Activated T-cell treated with anti-CD3 and anti-CD28 coated beads for 24 hours (primary cell): ENCODE measurements around the gene DISC1.
A peak's percentile ranks its signal among the peaks of the same experiment; 100 is the strongest.
"Not testable (repeated sequence)": the region's sequence is repeated elsewhere in the genome, so short reads cannot be mapped to it uniquely, and the experiment has no call there.

Experiments used
- DNase-seq: peaks from one replicate; pipeline ENCODE4 v3.0.0-alpha.2; 2020; ENCODE audit warnings: low read depth

Gene DISC1

DNA sequence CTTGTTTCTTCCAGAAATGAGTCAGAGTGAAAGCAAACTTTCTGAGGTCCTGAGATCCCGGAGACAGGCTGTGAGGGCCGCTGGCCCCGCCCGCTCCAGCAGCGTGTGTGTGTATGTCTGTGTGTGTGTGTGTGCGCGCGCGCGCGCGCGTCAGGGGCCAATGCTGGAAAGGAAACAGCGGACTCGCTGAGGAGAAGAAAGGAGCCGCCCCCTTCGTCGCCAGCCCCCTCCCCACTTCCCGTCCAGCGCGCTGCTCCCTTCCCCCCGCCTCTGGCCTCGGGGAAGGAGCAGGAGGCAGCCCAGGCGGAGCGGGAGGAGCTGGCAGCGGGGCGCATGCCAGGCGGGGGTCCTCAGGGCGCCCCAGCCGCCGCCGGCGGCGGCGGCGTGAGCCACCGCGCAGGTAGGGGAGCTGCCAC, at the start of gene DISC1:
Gene DISC1, plus strand, starts transcription at position 256 of the 416 bp plus-strand sequence. Its CDS starts 78 bp downstream, at position 334.
- peak; percentile 33 for DNase-seq

DNA sequence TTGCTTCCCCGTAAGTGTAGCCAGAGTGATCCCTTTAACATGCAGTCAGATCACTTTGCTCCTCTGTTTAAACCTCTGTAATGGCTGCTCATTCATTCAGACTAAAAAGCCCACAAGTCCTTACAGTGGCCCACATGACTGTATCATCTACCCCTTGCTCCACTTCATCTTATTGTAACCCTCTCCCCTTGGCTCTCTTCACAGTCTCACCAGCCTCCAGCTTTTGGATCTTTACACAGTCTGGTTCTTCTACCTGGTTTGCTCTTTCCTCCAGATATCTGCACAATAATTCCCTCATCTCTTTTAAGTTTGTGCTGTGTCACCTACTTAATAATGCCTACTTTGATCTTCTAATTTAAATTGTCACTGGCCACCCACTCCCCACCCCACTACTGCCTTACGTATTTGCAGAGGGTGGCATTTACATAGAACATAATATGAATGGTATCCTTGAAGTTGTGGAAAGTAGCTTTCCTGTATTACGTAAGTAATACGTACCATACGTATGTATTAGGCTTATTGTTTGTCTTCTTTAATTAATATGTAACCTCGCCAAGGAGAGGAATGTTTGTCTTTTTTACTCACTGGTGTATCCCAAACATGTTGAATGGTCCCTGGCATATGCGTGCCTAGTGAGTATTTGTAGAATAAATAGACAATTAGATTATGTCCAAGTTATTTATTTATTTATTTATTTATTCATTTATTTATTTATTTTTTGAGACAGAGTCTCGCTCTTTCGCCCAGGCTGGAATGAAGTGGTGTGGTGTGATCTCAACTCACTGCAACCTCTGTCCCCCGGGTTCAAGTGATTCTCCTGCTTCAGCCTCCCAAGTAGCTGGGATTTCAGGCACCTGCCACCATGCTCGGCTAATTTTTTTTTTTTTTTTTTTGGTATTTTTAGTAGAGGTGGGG, 49.5 kb upstream of the DISC1 start:
- DNase-seq: no peak

DNA sequence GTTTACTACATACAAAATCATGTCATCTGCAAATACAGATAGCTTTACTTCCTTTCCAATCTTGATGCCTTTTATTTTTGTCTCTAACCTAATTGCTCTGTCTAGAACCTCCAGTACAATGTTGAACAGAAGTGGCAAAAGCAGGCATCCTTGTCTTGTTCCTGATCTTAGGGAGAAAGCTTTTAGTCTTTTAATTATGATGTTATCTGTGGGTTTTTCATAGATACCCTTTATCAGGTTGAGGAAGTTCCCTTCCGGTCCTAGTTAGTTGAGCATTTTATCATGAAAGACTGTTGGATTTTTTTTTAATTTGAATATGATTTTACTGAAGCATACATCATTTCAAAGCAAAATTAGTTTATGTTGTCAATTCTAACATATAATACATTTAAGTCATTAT, 45.7 kb upstream of the DISC1 start:
- DNase-seq: no peak

DNA sequence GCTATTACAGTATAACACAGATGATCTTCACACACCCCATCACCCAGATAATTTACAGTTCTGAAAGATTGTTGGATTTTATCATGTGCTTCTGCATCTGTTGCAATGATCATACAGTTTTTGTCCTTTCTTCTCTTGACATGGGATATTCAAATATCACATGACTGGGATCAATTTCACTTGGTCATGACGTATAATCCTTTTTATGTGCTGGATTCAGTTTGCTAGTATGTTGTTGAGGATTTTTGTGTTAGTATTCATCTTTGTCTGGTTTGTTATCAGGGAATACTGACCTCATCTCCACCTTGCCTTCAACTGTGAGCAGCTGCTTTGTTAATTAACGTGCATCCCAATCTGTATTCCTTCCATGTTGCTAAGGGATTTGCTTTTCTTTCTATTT, 44.7 kb upstream of the DISC1 start:
- DNase-seq: no peak

- no peak for DNase-seq
Observed at GRCh38 chr1:231583376-231583775, 43.2 kb upstream of the DISC1 start.

DNA sequence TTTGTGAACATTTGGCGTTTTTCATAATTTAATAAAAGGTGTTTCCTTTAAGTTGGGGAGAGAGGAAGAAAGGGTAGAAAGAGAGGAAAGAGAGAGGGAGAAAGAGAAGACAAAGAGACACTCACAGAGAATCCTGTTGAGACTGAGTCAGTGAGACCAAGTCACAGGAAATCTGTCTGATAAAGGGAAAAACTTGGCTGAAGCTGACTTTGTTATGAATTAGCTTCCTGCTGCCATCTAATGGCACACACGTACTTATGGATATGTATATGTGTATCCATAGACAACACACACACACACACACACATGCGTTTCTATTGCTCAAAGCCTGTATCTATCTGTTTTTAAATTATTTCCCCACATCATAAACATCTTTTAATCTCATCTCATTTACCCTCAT, 42.5 kb upstream of the DISC1 start:
- DNase-seq: no peak

- no peak for DNase-seq
Observed at GRCh38 chr1:231584921-231585320, 41.7 kb upstream of the DISC1 start.

DNA sequence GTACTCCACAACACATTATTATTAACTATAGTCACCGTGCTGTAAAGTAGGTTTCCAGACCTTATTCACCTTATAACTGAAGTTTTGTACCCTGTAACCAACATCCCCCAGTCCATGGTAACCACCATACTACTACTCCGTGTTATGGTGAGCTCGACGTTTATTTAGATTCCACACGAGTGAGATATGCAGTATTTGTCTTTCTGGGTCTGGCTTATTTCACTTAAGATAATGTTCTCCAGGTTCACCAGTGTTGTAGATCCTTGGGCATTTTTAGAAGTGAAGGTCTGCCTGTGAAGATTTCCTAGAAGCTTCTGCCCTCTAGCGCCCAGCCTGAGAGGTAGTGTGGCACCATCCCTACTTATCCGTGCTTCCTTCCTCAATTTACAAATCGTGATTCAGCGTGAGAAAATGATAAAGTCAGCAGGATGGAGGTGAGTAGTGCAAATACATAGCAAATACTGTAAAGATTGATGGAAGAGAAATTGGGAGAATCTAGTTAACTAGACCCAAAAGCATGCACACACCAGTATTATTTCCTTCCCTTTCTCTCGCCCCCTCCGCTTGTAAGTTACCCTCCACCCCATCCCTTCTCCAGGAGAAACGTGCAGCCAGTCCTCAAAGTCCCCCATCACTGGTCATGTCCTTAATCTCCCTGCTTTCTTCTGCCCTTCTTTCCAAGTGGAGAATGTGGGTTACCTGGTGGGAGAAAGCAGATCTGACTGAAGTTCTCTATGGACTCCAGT, 36.0 kb upstream of the DISC1 start:
- DNase-seq: no peak

- DNase-seq: no peak
Observed at GRCh38 chr1:231591466-231591865, 35.1 kb upstream of the DISC1 start.

DNA sequence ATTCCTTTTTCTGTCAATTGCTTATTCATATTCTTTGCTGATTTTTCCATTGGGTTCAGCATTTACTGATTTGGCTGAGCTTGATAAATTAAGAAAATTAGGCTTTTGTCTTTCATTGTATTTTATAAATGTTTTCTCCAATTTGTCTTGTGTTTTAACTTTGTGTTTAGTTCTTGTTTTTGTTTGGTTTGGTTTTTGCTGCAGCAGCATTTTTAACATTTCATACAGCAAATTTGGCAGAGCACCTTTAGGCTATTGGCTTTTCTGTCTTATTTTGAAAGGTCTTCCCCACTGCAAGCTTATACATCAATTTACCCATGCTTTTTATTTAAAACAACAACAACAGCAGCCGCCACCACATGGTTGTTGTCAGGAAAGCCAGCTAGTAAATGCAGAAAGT, 33.8 kb upstream of the DISC1 start:
- no peak for DNase-seq

DNA sequence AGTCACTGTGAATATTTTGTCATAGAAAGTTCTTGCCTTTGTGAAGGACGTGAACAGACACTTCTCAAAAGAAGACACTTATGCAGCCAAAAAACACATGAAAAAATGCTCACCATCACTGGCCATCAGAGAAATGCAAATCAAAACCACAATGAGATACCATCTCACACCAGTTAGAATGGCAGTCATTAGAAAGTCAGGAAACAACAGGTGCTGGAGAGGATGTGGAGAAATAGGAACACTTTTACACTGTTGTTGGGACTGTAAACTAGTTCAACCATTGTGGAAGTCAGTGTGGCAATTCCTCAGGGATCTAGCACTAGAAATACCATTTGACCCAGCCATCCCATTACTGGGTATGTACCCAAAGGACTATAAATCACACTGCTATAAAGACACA, 33.3 kb upstream of the DISC1 start:
- not testable (repeated sequence) for DNase-seq

DNA sequence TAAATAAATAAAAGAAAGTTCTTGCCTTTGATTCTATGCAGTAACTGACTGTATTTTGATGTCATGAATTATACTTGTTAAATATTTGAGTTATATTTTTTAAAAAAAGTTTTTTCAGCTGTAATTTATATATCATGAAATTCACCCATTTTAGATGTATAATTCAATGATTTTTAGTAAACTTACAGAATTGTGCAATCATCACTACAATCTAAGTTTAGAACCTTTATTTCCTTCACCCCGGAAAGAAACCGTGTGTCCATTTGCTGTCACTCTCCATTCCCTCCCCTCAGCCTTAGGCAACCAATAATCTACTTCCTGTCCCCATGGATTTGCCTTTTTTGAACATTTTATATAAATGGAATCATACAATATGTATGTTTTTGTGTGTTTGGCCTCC, 32.5 kb upstream of the DISC1 start:
- DNase-seq: no peak

DNA sequence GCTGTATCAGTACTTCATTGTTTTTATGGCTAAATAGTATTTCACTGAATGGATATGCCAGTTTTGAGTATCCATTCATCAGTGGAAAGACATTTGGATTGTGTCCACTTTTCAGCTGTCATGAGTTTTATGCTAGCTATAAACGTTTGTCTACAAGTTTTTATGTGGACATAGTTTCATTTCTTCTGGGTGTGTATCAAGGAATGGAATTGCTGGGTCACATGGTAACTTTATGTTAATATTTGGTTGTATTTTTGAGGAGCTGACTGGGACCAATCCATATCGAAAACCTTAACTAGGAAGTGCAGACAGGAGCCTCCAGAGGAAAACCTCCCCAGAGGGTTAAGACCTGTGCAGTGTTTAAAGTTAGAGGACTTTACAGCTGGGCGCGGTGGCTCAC, 31.8 kb upstream of the DISC1 start:
- DNase-seq: no peak

DNA sequence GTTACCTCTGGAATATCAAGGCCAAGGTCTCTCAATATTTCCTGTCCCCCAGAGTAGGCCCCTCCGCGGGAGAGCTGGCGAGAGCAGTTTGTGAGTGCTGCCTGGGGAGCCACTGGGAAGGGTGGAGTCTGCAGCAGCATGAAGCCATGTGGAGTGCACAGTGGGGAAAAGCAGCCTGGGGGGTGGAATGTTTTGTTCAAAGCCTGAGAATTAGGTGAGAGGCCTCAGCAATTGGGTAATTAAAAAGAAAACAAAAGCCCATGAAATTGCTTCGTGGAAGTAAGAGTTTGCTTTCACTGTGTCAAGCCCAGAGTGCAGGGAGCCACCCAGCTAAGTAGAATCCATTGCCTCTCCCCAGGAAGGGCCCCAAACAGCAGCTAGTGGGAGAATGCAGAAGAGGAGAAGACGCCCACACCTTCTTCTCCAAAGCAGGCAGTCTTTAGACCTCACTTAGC, 30.2 kb upstream of the DISC1 start:
- DNase-seq: no peak

GRCh38 chr1:231597971-231598370, 28.6 kb upstream of the DISC1 start:
- DNase-seq: no peak

DNA sequence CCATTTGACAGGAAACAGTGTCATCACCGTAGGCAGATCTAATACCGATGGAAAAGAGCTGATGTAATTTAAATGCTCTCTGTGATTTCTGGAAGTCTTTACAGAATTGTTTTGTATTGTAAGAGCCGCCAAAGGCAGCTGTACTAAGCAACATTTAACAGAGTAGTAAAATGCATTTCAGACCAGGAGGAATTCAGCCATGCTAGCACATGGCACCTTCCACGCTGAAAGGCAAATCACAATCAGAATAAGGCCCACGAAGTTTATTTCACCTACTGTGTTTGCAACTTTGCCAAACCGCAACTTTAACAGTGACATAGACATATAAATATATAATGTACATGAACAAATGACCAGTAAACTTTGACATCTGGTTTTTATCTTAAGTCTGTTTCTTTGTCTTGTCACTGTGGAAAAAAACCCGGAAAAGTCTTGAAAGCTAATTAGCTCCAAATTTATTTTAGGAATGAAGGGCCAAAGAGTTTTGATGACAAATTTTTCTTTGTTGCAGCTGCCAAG, 26.1 kb upstream of the DISC1 start:
- no peak for DNase-seq

GRCh38 chr1:231601824-231602672, 24.5 kb upstream of the DISC1 start:
- DNase-seq: no peak

GRCh38 chr1:231602673-231602984, 24.0 kb upstream of the DISC1 start:
- no peak for DNase-seq

DNA sequence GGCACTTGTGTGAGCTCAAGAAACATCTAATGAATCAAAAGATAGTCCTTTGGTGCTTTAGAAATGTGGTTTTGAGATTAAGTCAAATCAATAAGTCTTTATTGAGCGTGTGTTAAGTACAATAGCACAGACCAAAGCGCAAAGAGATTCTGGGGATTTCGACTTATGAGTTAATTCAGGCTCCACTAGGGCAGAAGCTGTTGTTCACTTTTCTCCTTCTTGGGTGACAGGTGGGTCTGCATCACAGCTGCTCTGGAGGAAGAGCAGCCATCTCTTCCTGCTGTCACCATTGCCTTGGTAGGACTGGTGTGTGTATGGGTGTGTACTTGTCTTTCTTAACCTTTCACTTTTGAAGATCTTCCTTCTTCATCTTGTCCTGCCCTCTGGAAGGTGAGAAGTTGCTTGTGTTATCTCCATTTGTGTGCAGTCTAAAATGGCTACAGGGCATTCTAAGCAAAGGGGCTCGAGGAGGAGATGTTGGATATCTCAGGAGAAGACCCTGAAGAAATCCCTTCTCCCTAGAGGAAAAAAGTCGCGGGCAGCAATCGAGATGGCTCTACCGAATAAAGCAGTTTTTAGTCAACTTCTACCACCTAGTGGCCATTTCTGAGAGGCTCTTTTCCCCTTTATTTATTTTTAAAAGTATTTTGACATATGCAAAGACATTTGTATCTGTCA, 22.9 kb upstream of the DISC1 start:
- no peak for DNase-seq

DNA sequence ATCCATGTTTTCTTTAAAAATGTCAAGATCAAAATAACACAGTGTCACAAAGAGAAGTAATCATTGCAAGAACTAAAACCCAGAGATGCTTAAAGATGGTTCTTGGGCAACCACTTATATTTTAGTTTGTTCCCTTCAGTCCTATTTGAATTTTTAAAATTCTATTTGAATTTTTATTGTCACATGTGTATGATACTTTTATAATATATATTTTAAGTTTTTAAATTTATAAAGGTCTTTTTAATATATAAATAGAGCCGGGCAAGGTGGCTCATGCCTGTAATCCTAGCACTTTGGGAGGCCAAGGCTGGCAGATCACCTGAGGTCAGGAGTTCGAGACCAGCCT, 22.3 kb upstream of the DISC1 start:
- DNase-seq: no peak
